Germinal center (tissue), 1 donor: ENCODE results near the gene LRCH1.

ENCODE experiments used
- DNase-seq: peaks from one replicate; pipeline ENCODE4 v3.0.0; 2012; ENCODE audit warnings: mixed read lengths, low spot score

The LRCH1 gene

GRCh38 chr13:46535002-46535401 is 18.0 kb upstream of the LRCH1 start:
- no peak for DNase-seq

GRCh38 chr13:46535825-46536224 is 17.1 kb upstream of the LRCH1 start:
- no peak for DNase-seq

- DNase-seq = no peak
Measured at GRCh38 chr13:46536341-46536740, 16.6 kb upstream of the LRCH1 start.

DNA sequence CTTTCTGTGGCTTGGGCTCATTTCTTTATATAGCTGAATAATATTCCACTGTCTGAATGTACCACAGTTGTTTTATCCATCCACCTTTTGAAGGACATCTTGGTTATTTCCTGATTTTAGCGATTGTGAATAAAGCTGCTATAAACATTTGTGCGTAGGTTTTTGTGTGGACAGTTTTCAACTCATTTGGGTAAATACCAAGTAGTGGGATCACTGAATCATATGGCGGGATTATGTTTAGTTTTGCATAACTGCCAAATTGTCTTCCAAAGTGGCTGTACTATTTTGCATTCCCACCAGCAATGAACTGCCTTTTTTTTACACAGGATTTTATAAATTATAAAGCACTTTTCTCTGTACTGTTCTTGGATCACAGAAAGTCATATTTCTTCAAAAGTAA is 13.7 kb upstream of the LRCH1 start:
- no peak for DNase-seq

DNA sequence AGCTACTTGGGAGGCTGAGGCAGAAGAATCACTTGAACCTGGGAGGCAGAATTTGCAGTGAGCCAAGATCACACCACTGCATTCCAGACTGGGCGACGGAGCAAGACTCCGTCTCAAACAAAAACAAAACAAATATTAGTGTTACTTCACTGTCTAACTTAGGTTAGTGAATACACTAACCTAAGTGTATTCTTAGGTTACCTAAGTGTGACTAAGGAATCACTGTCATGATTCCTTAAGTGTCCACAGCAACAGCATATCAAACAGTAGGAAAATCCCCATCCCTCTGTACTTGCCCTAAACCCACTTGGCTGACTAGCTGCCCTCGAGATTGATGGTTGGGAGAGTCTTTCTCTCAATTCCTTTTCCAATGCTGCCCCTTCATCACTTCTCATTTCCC is 11.8 kb upstream of the LRCH1 start:
- no peak for DNase-seq

DNA sequence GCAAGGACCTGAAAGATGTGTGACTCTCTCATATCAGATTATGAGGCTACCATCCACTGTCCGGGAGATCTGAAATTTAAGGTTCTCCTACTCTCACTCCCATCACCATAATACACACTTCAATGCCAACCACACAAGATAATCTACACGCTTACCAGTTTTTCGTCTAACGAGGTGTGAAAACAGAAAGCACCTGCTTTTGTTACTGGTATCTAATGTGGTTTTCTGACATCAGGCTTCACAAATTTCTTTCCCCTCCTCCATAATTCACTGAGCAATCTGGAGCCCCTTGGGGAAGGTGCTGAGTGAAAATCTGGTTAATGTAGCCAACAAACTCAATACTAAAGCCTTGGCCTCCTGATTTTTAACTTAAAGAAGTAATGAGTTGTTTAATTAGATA is 10.1 kb upstream of the LRCH1 start:
- no peak for DNase-seq

- DNase-seq = no peak
Measured at GRCh38 chr13:46543287-46543686, 9.7 kb upstream of the LRCH1 start.

DNA sequence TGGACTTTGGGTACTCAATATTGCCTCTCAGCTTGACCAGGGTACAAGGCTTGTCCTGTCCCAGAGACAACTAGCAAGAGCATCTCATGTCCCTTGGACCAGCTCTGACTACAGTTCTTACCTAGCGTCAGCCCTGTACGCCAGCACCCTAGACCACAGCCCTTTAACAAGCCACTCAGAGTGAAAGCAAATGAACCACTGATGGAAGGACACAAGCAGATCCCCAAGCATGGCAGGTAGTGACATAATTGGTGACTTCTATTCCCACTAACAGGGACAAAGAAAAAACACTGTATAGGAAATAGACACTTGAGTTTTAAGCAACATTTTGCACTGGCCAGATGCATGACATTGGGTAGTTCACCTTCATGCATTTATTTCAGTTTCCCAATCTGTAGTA is 8.8 kb upstream of the LRCH1 start:
- DNase-seq = no peak

DNA sequence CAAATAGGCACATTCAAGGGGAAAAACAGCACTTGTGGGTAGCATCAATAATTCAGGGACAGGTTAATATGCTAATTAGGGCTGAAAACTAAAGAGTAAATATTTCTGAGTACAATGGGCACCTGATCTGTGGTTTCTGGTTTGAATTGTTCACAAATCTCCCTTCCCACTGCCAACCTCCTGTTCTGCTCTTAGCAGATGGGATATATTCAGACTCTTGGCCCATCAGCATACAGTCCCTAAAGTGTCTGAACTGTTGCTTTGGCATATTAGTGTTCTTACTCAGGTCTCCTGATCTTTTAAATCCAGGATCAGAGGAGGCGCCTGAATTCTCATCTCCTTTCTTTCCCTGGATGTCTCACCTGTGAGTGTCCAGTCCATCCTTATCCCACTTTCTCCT is 8.2 kb upstream of the LRCH1 start:
- DNase-seq = no peak

- no peak for DNase-seq
Measured at GRCh38 chr13:46546084-46546768, 6.7 kb upstream of the LRCH1 start.

GRCh38 chr13:46550822-46551221 is 2.1 kb upstream of the LRCH1 start:
- no peak for DNase-seq

GRCh38 chr13:46551410-46552302 is 1.3 kb upstream of the LRCH1 start:
- peak; percentile 54 for DNase-seq

DNA sequence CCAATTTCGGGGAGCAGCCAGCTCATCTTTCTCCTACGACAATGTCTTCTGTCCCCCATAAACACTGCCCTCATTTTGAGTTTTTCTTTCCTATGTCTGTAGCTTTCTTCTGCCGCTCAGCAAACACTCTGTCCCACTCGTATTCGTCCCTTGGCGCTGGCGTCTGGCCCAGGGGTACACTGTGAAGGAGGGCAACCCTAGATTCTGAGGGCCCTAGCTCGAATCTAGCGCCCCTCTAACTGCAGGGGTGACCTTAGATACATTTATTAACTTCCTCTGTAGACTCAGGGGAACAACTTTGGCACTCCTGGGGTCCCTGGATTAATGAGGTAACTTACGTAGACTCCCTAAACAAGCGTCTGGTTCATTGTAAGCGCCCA is 677 bp upstream of the LRCH1 start:
- DNase-seq = no peak

GRCh38 chr13:46553521-46553885 is 533 bp downstream of the LRCH1 start:
- DNase-seq = peak; percentile 15

GRCh38 chr13:46553886-46554858 is 1.2 kb downstream of the LRCH1 start:
- peak; percentile 66 for DNase-seq

GRCh38 chr13:46554951-46555350 is 2.0 kb downstream of the LRCH1 start:
- no peak for DNase-seq

DNA sequence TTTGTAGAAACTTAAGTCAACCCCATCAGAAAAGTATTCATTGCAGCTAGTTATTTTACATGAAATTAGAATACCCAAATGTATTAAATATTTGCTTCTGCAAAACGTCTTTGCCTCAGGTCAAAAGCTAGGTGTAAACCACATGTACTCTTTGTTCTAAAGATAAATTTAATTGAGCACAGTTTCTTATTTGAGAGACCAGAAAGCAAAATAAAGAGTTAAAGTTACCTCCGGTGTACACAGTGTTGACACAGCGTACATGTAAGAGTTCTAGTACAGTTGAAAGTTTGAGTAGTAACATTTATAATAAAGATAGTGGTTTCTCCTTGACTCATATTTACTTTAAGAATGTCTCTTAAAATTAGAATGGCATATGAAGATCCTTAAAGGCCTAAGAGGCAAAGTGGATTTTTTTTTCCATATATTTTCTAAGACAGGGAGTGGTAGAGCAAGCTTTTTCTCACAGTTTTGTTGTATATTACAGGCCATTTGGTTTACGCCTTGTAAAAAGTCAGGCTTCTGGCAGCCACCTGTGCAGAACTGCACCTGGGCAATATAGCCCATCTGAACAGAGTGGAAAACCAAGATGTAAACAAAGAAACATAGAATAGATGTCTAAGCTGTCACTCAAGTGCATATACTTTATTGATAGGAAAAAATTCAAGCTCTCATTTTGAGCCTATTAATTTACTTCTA is 2.9 kb downstream of the LRCH1 start:
- no peak for DNase-seq

- no peak for DNase-seq
Measured at GRCh38 chr13:46556418-46556779, 3.4 kb downstream of the LRCH1 start.

GRCh38 chr13:46559272-46559805 is 6.4 kb downstream of the LRCH1 start:
- DNase-seq = no peak

DNA sequence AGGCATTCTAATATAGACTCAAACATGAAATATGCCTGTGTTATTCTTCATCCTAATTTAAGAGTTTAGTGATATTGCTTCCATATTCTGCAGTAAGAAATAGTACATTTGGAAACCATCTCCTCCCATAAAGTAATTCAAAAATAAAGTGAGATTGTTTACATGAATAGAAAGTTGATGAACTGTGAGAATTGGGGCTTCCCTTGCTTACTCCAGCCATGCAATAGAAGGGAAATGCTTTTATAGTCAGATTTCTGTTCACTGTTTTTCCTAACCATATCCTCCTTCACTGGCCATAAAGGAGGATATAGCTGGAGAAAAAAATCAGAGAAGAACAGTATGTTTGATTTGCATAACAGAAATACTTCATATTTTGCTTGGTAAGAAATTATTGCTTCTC is 7.8 kb downstream of the LRCH1 start:
- DNase-seq = no peak

- no peak for DNase-seq
Measured at GRCh38 chr13:46561286-46561685, 8.3 kb downstream of the LRCH1 start.

- DNase-seq = no peak
Measured at GRCh38 chr13:46561691-46562090, 8.7 kb downstream of the LRCH1 start.
